ELF-1 (cell line): ENCODE measurements around the gene SCYL3.
"Not testable (repeated sequence)": the region's sequence is repeated elsewhere in the genome, so short reads cannot be mapped to it uniquely, and the experiment has no call there.

Experiments
- DNase-seq: peaks from one replicate; pipeline ENCODE4 v3.0.0-alpha.2; 2016; ENCODE audit warnings: low read depth, low spot score

SCYL3 gene

DNA sequence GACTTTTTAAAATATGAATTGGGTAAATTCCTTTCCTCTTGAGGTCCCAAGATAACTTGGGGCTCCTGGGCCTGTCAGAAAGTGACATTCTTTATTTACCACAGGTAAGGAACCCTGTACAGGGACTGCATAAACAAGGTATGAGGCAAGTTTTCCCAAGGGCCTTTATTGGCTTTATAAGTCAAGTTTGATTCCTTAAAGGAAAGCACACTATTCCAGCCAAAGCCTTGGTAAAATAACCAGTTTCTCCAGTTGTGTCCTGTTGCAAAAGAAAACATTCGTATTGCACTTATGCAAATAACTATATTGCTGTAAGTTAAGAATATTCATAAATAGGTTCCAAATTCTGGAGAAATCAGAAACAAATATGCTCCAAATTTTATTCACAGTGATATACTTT is 77.1 kb downstream of the SCYL3 start:
- DNase-seq, result no peak

DNA sequence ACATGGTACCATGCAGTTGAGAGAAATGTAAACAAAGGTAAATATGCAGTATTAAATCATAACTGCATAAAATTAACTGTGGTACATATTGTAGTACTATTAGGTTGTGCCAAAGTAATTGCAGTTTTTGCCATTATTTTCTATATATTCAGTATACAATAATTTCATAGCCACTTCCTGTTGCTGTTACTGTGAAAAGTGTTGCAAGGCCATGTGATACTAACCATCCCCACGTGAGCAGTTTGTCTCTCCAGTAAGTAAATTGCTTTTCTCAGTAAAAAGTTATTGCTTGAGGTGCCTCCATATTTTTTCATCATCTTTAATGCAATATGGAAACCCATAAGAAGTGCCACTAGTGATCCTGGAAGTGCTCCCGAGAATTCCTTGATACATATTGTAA is 79.4 kb downstream of the SCYL3 start:
- no peak for DNase-seq

- no peak for DNase-seq
Measured at GRCh38 chr1:169812131-169812530, 81.6 kb downstream of the SCYL3 start.

- DNase-seq, result not testable (repeated sequence)
Measured at GRCh38 chr1:169811418-169812035, 82.2 kb downstream of the SCYL3 start.

DNA sequence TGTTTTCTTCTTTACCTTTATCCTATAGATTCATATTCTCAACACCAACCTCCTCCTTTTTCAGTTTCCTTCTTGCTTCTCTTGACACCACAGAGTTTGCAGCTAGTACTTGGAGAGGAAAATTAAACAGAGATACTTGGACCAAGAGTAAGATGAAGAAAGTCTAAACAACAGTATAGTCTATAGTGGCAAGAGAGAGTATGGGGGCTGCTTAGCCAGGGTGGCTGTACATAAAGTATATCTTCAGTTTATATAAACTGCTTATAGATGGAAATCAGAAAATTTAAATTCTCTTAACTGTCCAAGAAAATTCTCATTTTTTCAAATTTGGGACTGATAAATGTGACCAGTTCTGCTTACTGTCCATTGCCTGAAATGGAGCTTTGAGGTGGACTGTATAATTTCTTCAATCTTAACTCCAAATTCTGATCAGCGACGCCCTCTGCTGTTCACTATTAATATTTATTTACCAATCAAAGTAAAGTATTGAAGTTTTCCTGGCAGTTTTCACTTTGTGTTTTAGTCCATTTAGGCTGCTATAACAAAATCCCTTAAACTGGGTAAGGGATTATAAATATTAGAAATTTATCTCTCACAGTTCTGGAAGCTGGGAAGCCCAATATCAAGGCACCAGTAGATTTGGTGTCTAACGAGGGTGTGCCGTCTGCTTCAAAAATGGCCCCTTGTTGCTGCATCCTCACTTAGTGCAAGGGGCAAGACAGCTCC is 84.2 kb downstream of the SCYL3 start:
- DNase-seq, result no peak

DNA sequence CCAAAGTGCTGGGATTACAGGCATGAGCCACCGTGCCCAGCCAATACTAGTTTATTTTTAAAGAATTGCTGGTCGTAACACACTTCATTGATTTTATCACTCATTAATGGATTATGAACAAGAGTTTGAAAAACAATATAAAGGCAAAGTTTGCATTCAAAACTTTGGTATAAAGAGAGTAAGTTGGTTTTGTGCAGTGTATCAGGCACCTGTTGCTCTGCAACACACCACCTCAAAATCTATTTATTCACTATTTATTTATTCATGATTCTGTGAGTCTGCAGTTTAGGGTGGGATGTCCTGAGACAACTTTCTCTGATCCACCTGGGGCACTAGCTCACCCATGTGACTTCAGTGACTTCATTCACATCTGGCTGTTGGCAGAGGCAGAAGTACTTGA is 88.8 kb downstream of the SCYL3 start:
- no peak for DNase-seq

DNA sequence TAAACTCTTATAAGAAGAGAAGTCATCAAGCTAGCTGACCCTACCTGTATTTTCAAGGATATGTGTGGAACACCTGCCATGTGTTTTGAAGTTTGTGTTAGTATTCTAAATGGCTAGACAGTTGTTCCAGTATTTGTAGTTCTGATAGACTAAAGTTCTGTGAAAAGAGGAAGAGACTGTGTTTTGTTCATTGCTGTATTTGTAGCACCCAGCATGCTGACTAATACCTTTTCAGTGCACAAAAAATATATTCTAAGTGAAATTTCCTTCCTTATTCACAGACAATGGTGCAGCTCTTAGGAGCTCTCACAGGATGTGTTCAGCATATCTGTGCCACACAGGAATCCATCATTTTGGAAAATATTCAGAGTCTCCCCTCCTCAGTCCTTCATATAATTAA is 90.8 kb downstream of the SCYL3 start:
- DNase-seq, result no peak
